ENCODE data around the gene ATP2B2. TPM values are rescaled to one million over a fixed set of nuclear protein-coding genes. Genes with fewer than 3 reads are reported as not detected.
A peak's percentile ranks its signal among the peaks of the same experiment; 100 is the strongest.

The ATP2B2 gene
- total RNA-seq, 1 experiment from 2014 or later, result not detected

GRCh38 chr3:10417847-10418246 is 87.5 kb downstream of the ATP2B2 start:
- no TSS peak for BruUV-seq (replicated peaks)
- CTCF ChIA-PET, result interaction anchor here (0.6 to 1.4 kb wide), 5 partner anchors 9 to 321 kb away, joined by 3 to 9 read pairs (median 3); no protein-coding TSS in a partner anchor
- Mint-ChIP-seq H3K36me3 (ENCODE audit: insufficient read depth, unreplicated experiment) (no peaks in the 10 kb centered on the region), H3K4me1 (ENCODE audit: insufficient read depth, unreplicated experiment) (peaks cover 5% of the 10 kb centered on the region), H3K27me3 (ENCODE audit: insufficient read depth, unreplicated experiment) (peaks cover 33% of the 10 kb centered on the region), H3K9me3 (ENCODE audit: unreplicated experiment) (no peaks in the 10 kb centered on the region), H3K4me3 (ENCODE audit: unreplicated experiment) (no peak overlapping the region), H3K27ac (ENCODE audit: low read depth, unreplicated experiment) (no peak overlapping the region)
- TF ChIP-seq CTCF (IDR thresholded peaks at IDR 0.05; ENCODE audit: unreplicated experiment), result peak; percentile 33
- intact Hi-C loops (cut with micrococcal nuclease), result loop anchor here (1.0 kb wide), 1 partner anchor 321 kb away; no protein-coding TSS in a partner anchor
- POLR2A ChIA-PET, result interaction anchor here (0.6 kb wide), 1 partner anchor 44 kb away, joined by 3 read pairs; no protein-coding TSS in a partner anchor
- DNase-seq (ENCODE audit: unreplicated experiment), result peak; percentile 42

GRCh38 chr3:10416730-10417300 is 88.6 kb downstream of the ATP2B2 start:
- H3K9me3 Mint-ChIP-seq (ENCODE audit: unreplicated experiment), result no peaks in the 10 kb centered on the region
- BruUV-seq (replicated peaks), result no TSS peak
- H3K27ac Mint-ChIP-seq (ENCODE audit: low read depth, unreplicated experiment), result no peak overlapping the region
- peaks cover 5% of the 10 kb centered on the region for H3K4me1 Mint-ChIP-seq (ENCODE audit: insufficient read depth, unreplicated experiment)
- CTCF ChIA-PET, result interaction anchor here (0.6 to 1.2 kb wide), 6 partner anchors 49 to 1577 kb away, joined by 3 to 4 read pairs (median 3); no protein-coding TSS in a partner anchor
- DNase-seq (ENCODE audit: unreplicated experiment), result no peak
- peaks cover 40% of the 10 kb centered on the region for H3K27me3 Mint-ChIP-seq (ENCODE audit: insufficient read depth, unreplicated experiment)
- intact Hi-C loops (cut with micrococcal nuclease), result no loop called here
- H3K36me3 Mint-ChIP-seq (ENCODE audit: insufficient read depth, unreplicated experiment), result no peaks in the 10 kb centered on the region
- H3K4me3 Mint-ChIP-seq (ENCODE audit: unreplicated experiment), result no peak overlapping the region
- POLR2A ChIA-PET, result no interaction called here
- TF ChIP-seq CTCF (IDR thresholded peaks at IDR 0.05; ENCODE audit: unreplicated experiment), result no peak

- POLR2A ChIA-PET, result no interaction called here
- CTCF ChIA-PET, result no interaction called here
- no TSS peak for BruUV-seq (replicated peaks)
- Mint-ChIP-seq H3K4me3 (ENCODE audit: unreplicated experiment) (no peak overlapping the region), H3K36me3 (ENCODE audit: insufficient read depth, unreplicated experiment) (no peaks in the 10 kb centered on the region), H3K27me3 (ENCODE audit: insufficient read depth, unreplicated experiment) (peaks cover 42% of the 10 kb centered on the region), H3K9me3 (ENCODE audit: unreplicated experiment) (no peaks in the 10 kb centered on the region), H3K4me1 (ENCODE audit: insufficient read depth, unreplicated experiment) (no peaks in the 10 kb centered on the region), H3K27ac (ENCODE audit: low read depth, unreplicated experiment) (no peak overlapping the region)
- intact Hi-C loops (cut with micrococcal nuclease), result no loop called here
- no peak for TF ChIP-seq CTCF (IDR thresholded peaks at IDR 0.05; ENCODE audit: unreplicated experiment)
- DNase-seq (ENCODE audit: unreplicated experiment), result no peak
Measured at GRCh38 chr3:10413041-10413440, 92.3 kb downstream of the ATP2B2 start.

- Mint-ChIP-seq H3K27ac (ENCODE audit: low read depth, unreplicated experiment) (no peak overlapping the region), H3K9me3 (ENCODE audit: unreplicated experiment) (no peaks in the 10 kb centered on the region), H3K4me1 (ENCODE audit: insufficient read depth, unreplicated experiment) (no peaks in the 10 kb centered on the region), H3K27me3 (ENCODE audit: insufficient read depth, unreplicated experiment) (peaks cover 41% of the 10 kb centered on the region), H3K36me3 (ENCODE audit: insufficient read depth, unreplicated experiment) (no peaks in the 10 kb centered on the region), H3K4me3 (ENCODE audit: unreplicated experiment) (no peak overlapping the region)
- TF ChIP-seq CTCF (IDR thresholded peaks at IDR 0.05; ENCODE audit: unreplicated experiment), result no peak
- POLR2A ChIA-PET, result no interaction called here
- no peak for DNase-seq (ENCODE audit: unreplicated experiment)
- BruUV-seq (replicated peaks), result no TSS peak
- CTCF ChIA-PET, result no interaction called here
- intact Hi-C loops (cut with micrococcal nuclease), result no loop called here
Measured at GRCh38 chr3:10411598-10412332, 93.6 kb downstream of the ATP2B2 start.
